ENCODE data around the gene MBOAT2.

- TF ChIP-seq CTCF (IDR thresholded peaks at IDR 0.05 in 4 of 5, conservative IDR thresholded peaks at IDR 0.05 in 1 of 5) = no peak
- no peak for TF ChIP-seq POLR2A (IDR thresholded peaks at IDR 0.05)
Measured at GRCh38 chr2:8925411-8925810, 78.1 kb downstream of the MBOAT2 start.
